ENCODE data around the gene AGAP3. TPM values are rescaled to one million over a fixed set of nuclear protein-coding genes. Genes with fewer than 3 reads are reported as not detected.

AGAP3 gene
- total and polyA plus RNA-seq, 2 of the 4 experiments (the other 2 are of a cell fraction) = 35.3 to 93.9 TPM

DNA sequence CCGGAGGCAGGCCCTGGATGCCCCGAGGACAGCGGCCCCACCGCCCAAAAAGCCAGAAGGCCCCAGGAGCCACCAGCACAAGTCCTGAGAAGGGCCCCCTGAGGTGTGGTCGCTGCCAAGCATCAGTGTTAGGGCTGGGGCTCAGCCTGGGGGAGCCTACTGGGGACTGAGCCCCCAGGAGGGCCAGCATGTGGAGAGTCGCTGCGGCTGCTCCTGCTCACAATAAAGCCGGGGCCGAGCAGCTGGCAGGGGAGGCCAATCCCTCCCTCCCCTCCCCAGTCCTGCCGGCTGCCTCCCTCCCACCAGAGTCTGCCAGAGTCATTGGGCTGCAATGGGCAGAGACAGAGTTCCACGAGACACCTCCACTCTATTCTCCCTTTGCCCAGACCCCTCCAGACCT is 41.0 kb upstream of the AGAP3 start:
- intact Hi-C loops (cut with micrococcal nuclease) = no loop called here
- H2BK15ac ChIP-seq (ENCODE audit: low read depth, low read length) = no peak overlapping the region
- H3K4me1 ChIP-seq (ENCODE audit: control insufficient read depth, insufficient read depth, low read length) = peaks cover 11% of the 10 kb centered on the region; the same call in 1 of the 2 replicates
- no peak overlapping the region for H3K27ac ChIP-seq (ENCODE audit: insufficient read depth, low read length)
- no peak overlapping the region for H4K8ac ChIP-seq (ENCODE audit: low read depth in 2 of 2, low read length in 2 of 2)
- H3K4me3 ChIP-seq (ENCODE audit: insufficient read depth, low read depth, low read length) = no peak overlapping the region
- peaks cover 16% of the 10 kb centered on the region for H4K20me1 ChIP-seq (ENCODE audit: insufficient read depth, low read length)
- H3K9me1 ChIP-seq (ENCODE audit: insufficient read depth, low read length) = peaks cover 6% of the 10 kb centered on the region; the same call in 1 of the 2 replicates
- H4K5ac ChIP-seq (ENCODE audit: low read depth, low read length) = no peak overlapping the region
- H2AK5ac ChIP-seq (ENCODE audit: low read depth, low read length) = no peak overlapping the region
- H3K79me1 ChIP-seq (ENCODE audit: low read depth in 1 of 2, low read length in 2 of 2) = no peaks in the 10 kb centered on the region
- in situ Hi-C loops (cut with MboI; ENCODE audit: low sequenced_read_pairs) = no loop called here
- H3K4me2 ChIP-seq (ENCODE audit: low read depth, low read length) = no peak overlapping the region
- no peaks in the 10 kb centered on the region for H3K9me3 ChIP-seq (ENCODE audit: control insufficient read depth, insufficient read depth, low read length)
- H2AFZ ChIP-seq (replicated peaks; ENCODE audit: low read length, poor library complexity) = no peak overlapping the region
- no peak overlapping the region for H2AK9ac ChIP-seq (replicated peaks; ENCODE audit: low read depth, low read length, poor library complexity)
- no peak overlapping the region for H3K18ac ChIP-seq (ENCODE audit: low read depth, low read length)
- no peak overlapping the region for H2BK20ac ChIP-seq (ENCODE audit: low read depth, low read length)
- H3K27me3 ChIP-seq (ENCODE audit: control insufficient read depth, insufficient read depth, low read length) = no peaks in the 10 kb centered on the region; the same call in 1 of the 2 replicates
- ATAC-seq (ENCODE audit: low read depth) (no peak), DNase-seq (no peak)
- no peak overlapping the region for H2BK120ac ChIP-seq (ENCODE audit: low read depth, low read length)
- BruUV-seq (replicated peaks) = no TSS peak
- H3K14ac ChIP-seq (replicated peaks; ENCODE audit: low read depth, low read length) = no peak overlapping the region
- dilution Hi-C loops (cut with HindIII; ENCODE audit: low sequenced_read_pairs, unreplicated experiment) = no loop called here
- TF ChIP-seq CHD1 (IDR thresholded peaks at IDR 0.05; ENCODE audit: low read depth, low read length) (no peak), NFE2L2 (IDR thresholded peaks at IDR 0.05; ENCODE audit: low read depth, low read length) (no peak), FOS (IDR thresholded peaks at IDR 0.05; ENCODE audit: low read depth, low read length) (no peak)
- TF ChIP-seq, protein P1, sequence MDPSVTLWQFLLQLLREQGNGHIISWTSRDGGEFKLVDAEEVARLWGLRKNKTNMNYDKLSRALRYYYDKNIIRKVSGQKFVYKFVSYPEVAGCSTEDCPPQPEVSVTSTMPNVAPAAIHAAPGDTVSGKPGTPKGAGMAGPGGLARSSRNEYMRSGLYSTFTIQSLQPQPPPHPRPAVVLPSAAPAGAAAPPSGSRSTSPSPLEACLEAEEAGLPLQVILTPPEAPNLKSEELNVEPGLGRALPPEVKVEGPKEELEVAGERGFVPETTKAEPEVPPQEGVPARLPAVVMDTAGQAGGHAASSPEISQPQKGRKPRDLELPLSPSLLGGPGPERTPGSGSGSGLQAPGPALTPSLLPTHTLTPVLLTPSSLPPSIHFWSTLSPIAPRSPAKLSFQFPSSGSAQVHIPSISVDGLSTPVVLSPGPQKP (IDR thresholded peaks at IDR 0.05; ENCODE audit: borderline replicate concordance, low read depth, low read length) = no peak
- CTCF ChIA-PET = no interaction called here
- H3K4ac ChIP-seq (ENCODE audit: low read depth, low read length) = no peak overlapping the region
- POLR2A ChIA-PET (ENCODE audit: unreplicated experiment) = no interaction called here
- no peak overlapping the region for H3K56ac ChIP-seq (ENCODE audit: extremely low read depth, insufficient read depth, low read length)
- H3K23ac ChIP-seq (ENCODE audit: low read depth, low read length) = no peak overlapping the region
- peaks cover 12% of the 10 kb centered on the region; the same call in 1 of the 2 replicates for H3K36me3 ChIP-seq (ENCODE audit: control insufficient read depth, insufficient read depth, low read length)
- H2BK5ac ChIP-seq (ENCODE audit: low read depth, low read length, poor library complexity, severe bottlenecking) = no peak overlapping the region
- no peak overlapping the region for H4K91ac ChIP-seq (ENCODE audit: insufficient read depth, low read depth, low read length)
- WGBS, 2 experiments (ENCODE audit: extremely low coverage in 2 of 2, insufficient read length in 1 of 2) = no CpG with 5 or more reads among the region's 11 CpGs
- no peak overlapping the region for H3K9ac ChIP-seq (ENCODE audit: low read depth, low read length)
